Astrocyte (in vitro differentiated cells and primary cell): ENCODE data around the gene ID1. TPM values are rescaled to one million over a fixed set of nuclear protein-coding genes. Genes with fewer than 3 reads are reported as not detected.

Experiments
- DNase-seq: peaks from one replicate; pipeline ENCODE4 v3.0.0-alpha.2; 2010; ENCODE audit warnings: low read depth
- FAIRE-seq: peaks from 2 replicates; lab custom pipeline; 2011; peaks lifted over from hg19 to GRCh38; lab: Jason Lieb, UNC
- H2AFZ ChIP-seq: 2 replicates; pipeline ENCODE4 v1.6.0; 2012; ENCODE audit warnings: low read depth, low read length, inconsistent platforms
- H3K27ac ChIP-seq: 2 replicates; pipeline ENCODE4 v1.5.1; 2011; ENCODE audit warnings: low read depth, low read length, inconsistent platforms
- H3K27me3 ChIP-seq: 2 replicates; pipeline ENCODE4 v1.6.0; 2011; ENCODE audit warnings: low read length, inconsistent platforms; ENCODE audit not compliant: insufficient read depth
- H3K36me3 ChIP-seq: 2 replicates; pipeline ENCODE4 v1.5.1; 2011; ENCODE audit warnings: low read length, inconsistent platforms; ENCODE audit not compliant: insufficient read depth
- H3K4me1 ChIP-seq: 2 replicates; pipeline ENCODE4 v1.5.1; 2011; ENCODE audit warnings: low read length, inconsistent platforms; ENCODE audit not compliant: insufficient read depth
- H3K4me2 ChIP-seq: 2 replicates; pipeline ENCODE4 v1.6.0; 2012; ENCODE audit warnings: low read length, inconsistent platforms
- H3K4me3 ChIP-seq: 2 replicates; pipeline ENCODE4 v1.5.1; 2011; ENCODE audit warnings: low read depth, mild to moderate bottlenecking, low read length, inconsistent platforms; ENCODE audit not compliant: insufficient read depth
- H3K79me2 ChIP-seq: 2 replicates; pipeline ENCODE4 v1.6.0; 2012; ENCODE audit warnings: mild to moderate bottlenecking, low read length, inconsistent platforms; ENCODE audit not compliant: insufficient read depth
- H3K9ac ChIP-seq: 2 replicates; pipeline ENCODE4 v1.6.0; 2012; ENCODE audit warnings: mild to moderate bottlenecking, low read length, inconsistent platforms
- H3K9me3 ChIP-seq: 2 replicates; pipeline ENCODE4 v1.5.1; 2012; ENCODE audit warnings: low read depth, mild to moderate bottlenecking, low read length, inconsistent platforms; ENCODE audit not compliant: insufficient read depth
- H4K20me1 ChIP-seq: 2 replicates; pipeline ENCODE4 v1.6.0; 2012; ENCODE audit warnings: low read length, inconsistent platforms; ENCODE audit not compliant: insufficient read depth
- H3K27ac Mint-ChIP-seq: one replicate; pipeline ENCODE4 v1.8.0; 2021; ENCODE audit warnings: mild to moderate bottlenecking, mixed read lengths; ENCODE audit not compliant: unreplicated experiment
- H3K27me3 Mint-ChIP-seq: one replicate; pipeline ENCODE4 v1.8.0; 2021; ENCODE audit warnings: low read depth, mixed read lengths; ENCODE audit not compliant: unreplicated experiment
- H3K36me3 Mint-ChIP-seq: one replicate; pipeline ENCODE4 v1.8.0; 2021; ENCODE audit warnings: low read depth, mixed read lengths; ENCODE audit not compliant: unreplicated experiment
- H3K4me1 Mint-ChIP-seq: one replicate; pipeline ENCODE4 v1.8.0; 2021; ENCODE audit warnings: low read depth, mixed read lengths; ENCODE audit not compliant: unreplicated experiment
- H3K4me3 Mint-ChIP-seq: one replicate; pipeline ENCODE4 v1.8.0; 2021; ENCODE audit warnings: mild to moderate bottlenecking, moderate library complexity, mixed read lengths; ENCODE audit not compliant: unreplicated experiment
- H3K9me3 Mint-ChIP-seq: one replicate; pipeline ENCODE4 v1.8.0; 2021; ENCODE audit warnings: mild to moderate bottlenecking, mixed read lengths; ENCODE audit not compliant: unreplicated experiment
- EZH2 ChIP-seq: IDR thresholded peaks from 2 replicates; pipeline ENCODE4 v1.6.1; 2012; ENCODE audit warnings: mild to moderate bottlenecking, low read length, inconsistent platforms; ENCODE audit not compliant: insufficient read depth
- total RNA-seq: library from RNA; stranded (reverse); gene quantifications from 2 replicates; pipeline ENCODE4 v1.2.1, GENCODE V29; 2021
- TF ChIP-seq, protein P1 (sequence below): IDR thresholded peaks from 2 replicates; pipeline ENCODE4 v1.5.1; 2011; ENCODE audit warnings: low read depth, mild to moderate bottlenecking, inconsistent platforms, low read length, moderate library complexity; ENCODE audit not compliant: insufficient read depth

The ID1 gene
- total RNA-seq, 1 donor from 2014 or later: 73.7 TPM

DNA sequence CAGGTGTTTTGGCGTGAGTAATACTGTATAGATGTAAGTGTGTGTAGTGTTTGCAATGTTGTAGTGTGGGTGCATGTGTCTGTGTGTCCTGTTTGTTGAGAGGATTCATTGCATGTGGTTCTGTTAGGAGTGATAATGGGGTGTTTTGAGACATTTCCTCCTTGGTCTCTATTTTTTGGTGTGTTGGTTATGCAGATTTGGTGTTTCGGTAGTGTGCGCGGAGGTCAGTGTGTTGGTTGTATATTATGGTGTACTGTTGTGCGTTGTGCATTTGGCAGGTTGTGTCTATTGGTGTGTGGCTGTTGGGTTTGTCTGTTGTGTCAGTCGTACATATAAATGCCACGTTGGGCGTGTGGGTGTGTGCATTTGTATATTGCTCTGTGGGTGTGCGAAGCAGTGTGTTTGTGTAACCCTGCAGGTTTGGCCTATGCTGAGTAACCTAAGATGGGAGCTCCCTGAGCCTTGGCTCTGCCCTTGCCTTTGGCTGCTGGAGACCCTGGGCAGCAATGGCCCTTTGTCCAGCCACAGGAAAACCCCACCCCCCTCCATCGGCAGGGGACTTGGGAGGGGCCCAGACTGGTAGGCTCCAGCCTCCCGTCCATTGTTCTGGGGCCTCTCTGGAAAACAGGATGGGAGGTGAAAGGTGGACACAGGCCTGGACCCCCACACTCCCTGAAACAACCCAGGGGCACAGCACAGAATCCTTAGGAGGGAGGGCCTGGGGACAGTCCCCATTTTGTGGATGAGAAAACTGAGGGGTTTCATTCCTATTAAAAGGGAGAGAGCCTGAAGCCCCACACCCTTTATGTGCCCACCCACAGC, 10.3 kb upstream of the ID1 start:
- Mint-ChIP-seq H3K9me3 (no peaks in the 10 kb centered on the region), H3K4me3 (no peak overlapping the region), H3K4me1 (peaks cover 11% of the 10 kb centered on the region), H3K27ac (no peak overlapping the region), H3K27me3 (no peaks in the 10 kb centered on the region), H3K36me3 (peaks cover 1% of the 10 kb centered on the region)
- peak overlapping the region; percentile 35 for H3K27ac ChIP-seq
- no peaks in the 10 kb centered on the region for H3K79me2 ChIP-seq
- no peaks in the 10 kb centered on the region for H3K36me3 ChIP-seq
- peak overlapping the region; percentile 25 for H3K4me2 ChIP-seq
- H3K9me3 ChIP-seq: no peaks in the 10 kb centered on the region
- H2AFZ ChIP-seq: no peak overlapping the region
- peaks cover 26% of the 10 kb centered on the region for H3K4me1 ChIP-seq
- no peak overlapping the region for H3K9ac ChIP-seq
- TF ChIP-seq, protein P1, sequence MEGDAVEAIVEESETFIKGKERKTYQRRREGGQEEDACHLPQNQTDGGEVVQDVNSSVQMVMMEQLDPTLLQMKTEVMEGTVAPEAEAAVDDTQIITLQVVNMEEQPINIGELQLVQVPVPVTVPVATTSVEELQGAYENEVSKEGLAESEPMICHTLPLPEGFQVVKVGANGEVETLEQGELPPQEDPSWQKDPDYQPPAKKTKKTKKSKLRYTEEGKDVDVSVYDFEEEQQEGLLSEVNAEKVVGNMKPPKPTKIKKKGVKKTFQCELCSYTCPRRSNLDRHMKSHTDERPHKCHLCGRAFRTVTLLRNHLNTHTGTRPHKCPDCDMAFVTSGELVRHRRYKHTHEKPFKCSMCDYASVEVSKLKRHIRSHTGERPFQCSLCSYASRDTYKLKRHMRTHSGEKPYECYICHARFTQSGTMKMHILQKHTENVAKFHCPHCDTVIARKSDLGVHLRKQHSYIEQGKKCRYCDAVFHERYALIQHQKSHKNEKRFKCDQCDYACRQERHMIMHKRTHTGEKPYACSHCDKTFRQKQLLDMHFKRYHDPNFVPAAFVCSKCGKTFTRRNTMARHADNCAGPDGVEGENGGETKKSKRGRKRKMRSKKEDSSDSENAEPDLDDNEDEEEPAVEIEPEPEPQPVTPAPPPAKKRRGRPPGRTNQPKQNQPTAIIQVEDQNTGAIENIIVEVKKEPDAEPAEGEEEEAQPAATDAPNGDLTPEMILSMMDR: no peak
- TF ChIP-seq EZH2: no peak
- DNase-seq (no peak), FAIRE-seq (no peak)
- no peak overlapping the region for H3K4me3 ChIP-seq
- no peaks in the 10 kb centered on the region for H4K20me1 ChIP-seq
- H3K27me3 ChIP-seq: no peaks in the 10 kb centered on the region

DNA sequence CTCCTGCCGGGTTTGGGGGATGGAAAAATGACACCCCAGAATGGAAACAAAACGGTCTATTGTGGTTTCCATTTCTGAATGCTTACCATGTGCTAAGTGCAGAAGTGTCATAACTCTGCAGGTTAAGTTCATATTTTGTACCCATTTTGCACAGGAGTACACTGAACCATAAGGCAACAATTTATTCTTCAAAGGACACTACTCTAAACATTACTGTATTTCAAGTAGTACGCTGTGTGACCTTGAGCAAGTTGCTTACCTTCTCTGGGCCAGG, 9.8 kb upstream of the ID1 start:
- no peak for FAIRE-seq
- Mint-ChIP-seq H3K27me3 (no peaks in the 10 kb centered on the region), H3K4me1 (peaks cover 11% of the 10 kb centered on the region), H3K4me3 (no peak overlapping the region), H3K36me3 (peaks cover 1% of the 10 kb centered on the region), H3K27ac (no peak overlapping the region), H3K9me3 (no peaks in the 10 kb centered on the region)
- Histone ChIP-seq H3K9me3 (no peaks in the 10 kb centered on the region), H4K20me1 (no peaks in the 10 kb centered on the region), H3K9ac (peak overlapping the region; percentile 36), H3K4me3 (no peak overlapping the region), H3K4me2 (peak overlapping the region; percentile 25), H3K4me1 (peaks cover 26% of the 10 kb centered on the region), H3K36me3 (no peaks in the 10 kb centered on the region), H3K79me2 (no peaks in the 10 kb centered on the region), H3K27me3 (no peaks in the 10 kb centered on the region), H3K27ac (peak overlapping the region; percentile 48), H2AFZ (no peak overlapping the region)
- no peak for DNase-seq
- TF ChIP-seq EZH2: no peak
- TF ChIP-seq, protein P1: no peak
